Gastrocnemius medialis (tissue), 4 donors: ENCODE results near the gene FAM50A. TPM values are rescaled to one million over a fixed set of nuclear protein-coding genes. Genes with fewer than 3 reads are reported as not detected.

ENCODE experiments used
- ATAC-seq, 2 donors: fragments of 150-250 bp; one replicate each; pipeline ENCODE4 v1.9.1; 2016
- DNase-seq, 2 donors: peaks; one replicate each; pipeline ENCODE4 v3.0.0-alpha.2; 2019
- H3K27ac ChIP-seq, 4 donors: fragments of 200-600 bp; sonication (generic); 1 replicate in 1 of 4; 2 replicates in 3 of 4; pipeline ENCODE4 v1.5.1; 2016 to 2018; ENCODE audit warnings: mild to moderate bottlenecking in 2 of 4, moderate library complexity in 1 of 4
- H3K27me3 ChIP-seq, 3 donors: fragments of 200-600 bp; sonication (generic) in 2 of 3; 1 replicate in 1 of 3; 2 replicates in 2 of 3; pipeline versions ENCODE4 v1.5.1 to v1.6.0; 2016 to 2019; ENCODE audit warnings: mild to moderate bottlenecking in 1 of 3, moderate library complexity in 1 of 3
- H3K36me3 ChIP-seq, 2 donors: fragments of 200-600 bp; sonication (generic) in 1 of 2; one replicate each; pipeline ENCODE4 v1.5.1; 2017 to 2018
- H3K4me1 ChIP-seq, 2 donors: fragments of 200-600 bp; sonication (generic) in 1 of 2; one replicate each; pipeline ENCODE4 v1.5.1; 2016 to 2017; ENCODE audit warnings: mild to moderate bottlenecking in 2 of 2
- H3K4me3 ChIP-seq, 4 donors: fragments of 200-600 bp; sonication (generic) in 3 of 4; 1 replicate in 1 of 4; 2 replicates in 3 of 4; pipeline ENCODE4 v1.5.1; 2016 to 2019; ENCODE audit warnings: mild to moderate bottlenecking in 2 of 4
- H3K9me3 ChIP-seq, 3 donors: fragments of 200-600 bp; sonication (generic) in 2 of 3; 1 replicate in 1 of 3; 2 replicates in 2 of 3; pipeline ENCODE4 v1.5.1; 2016 to 2019
- POLR2A ChIP-seq, 2 donors: fragments of 450-650 bp; IDR thresholded peaks; one replicate each; pipeline ENCODE4 v1.6.1; 2017; ENCODE audit warnings: antibody characterized with exemption in 2 of 2, mild to moderate bottlenecking in 2 of 2, moderate library complexity in 2 of 2
- in situ Hi-C, 4 donors: fragments of 200-750 bp; cut with MboI; loops; one replicate each; pipeline versions ENCODE4 v1.15.0 to v1.8.0; 2017; ENCODE audit warnings: low sequenced_read_pairs in 4 of 4
- intact Hi-C: fragments of 100-400 bp; cut with DNase I; formaldehyde crosslinking; loops from one replicate; pipeline ENCODE4 v1.15.1; 2023; ENCODE audit warnings: low total_unique reads
- total RNA-seq, 4 donors: library from RNA; depleted of rRNA; stranded (reverse); fragments of >200 nt; gene quantifications; one replicate each; pipeline versions ENCODE4 v1.1.0 to v1.2.3, GENCODE V29; 2016
- TF ChIP-seq, protein P1 (sequence below), 5 experiments: fragments of 450-650 bp in 3 of 5; fragments of 200-600 bp in 2 of 5; sonication (generic) in 2 of 5; IDR thresholded peaks in 4 of 5; conservative IDR thresholded peaks in 1 of 5; 1 replicate in 4 of 5; 2 replicates in 1 of 5; pipeline ENCODE4 v1.5.1; 2016 to 2019; ENCODE audit warnings: antibody characterized with exemption in 5 of 5, mild to moderate bottlenecking in 3 of 5, moderate library complexity in 3 of 5

Gene FAM50A
- total RNA-seq, 4 donors from 2014 or later, result 30.9 to 55.4 (median 45.3) TPM

DNA sequence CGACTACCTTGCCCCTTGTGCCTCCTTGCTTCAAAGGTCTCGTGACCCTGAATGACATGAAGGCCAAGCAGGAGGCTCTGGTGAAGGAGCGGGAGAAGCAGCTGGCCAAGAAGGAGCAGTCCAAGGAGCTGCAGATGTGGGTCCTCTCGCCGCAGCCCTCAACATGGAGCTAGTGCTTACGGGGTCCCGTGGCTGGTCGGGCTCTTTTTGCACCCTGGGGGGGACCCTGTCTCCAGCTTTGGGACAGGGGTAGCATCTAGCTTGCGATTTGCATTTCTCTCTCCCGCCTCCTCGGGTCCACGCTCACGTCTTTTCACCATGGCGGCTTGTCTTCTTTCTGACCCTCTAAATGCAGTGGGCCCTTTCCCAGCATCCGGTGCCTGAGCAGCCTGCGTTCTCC is 1.8 kb downstream of the FAM50A start:
- Histone ChIP-seq H3K4me1 (peaks cover 4 to 8% of the 10 kb centered on the region in 2 donors), H3K4me3 (no peak overlapping the region), H3K27ac (no peak overlapping the region), H3K27me3 (no peaks in the 10 kb centered on the region), H3K36me3 (peaks cover 0 to 35% of the 10 kb centered on the region in 2 donors), H3K9me3 (no peaks in the 10 kb centered on the region)
- TF ChIP-seq POLR2A (IDR thresholded peaks at IDR 0.05), result no peak
- TF ChIP-seq, protein P1, sequence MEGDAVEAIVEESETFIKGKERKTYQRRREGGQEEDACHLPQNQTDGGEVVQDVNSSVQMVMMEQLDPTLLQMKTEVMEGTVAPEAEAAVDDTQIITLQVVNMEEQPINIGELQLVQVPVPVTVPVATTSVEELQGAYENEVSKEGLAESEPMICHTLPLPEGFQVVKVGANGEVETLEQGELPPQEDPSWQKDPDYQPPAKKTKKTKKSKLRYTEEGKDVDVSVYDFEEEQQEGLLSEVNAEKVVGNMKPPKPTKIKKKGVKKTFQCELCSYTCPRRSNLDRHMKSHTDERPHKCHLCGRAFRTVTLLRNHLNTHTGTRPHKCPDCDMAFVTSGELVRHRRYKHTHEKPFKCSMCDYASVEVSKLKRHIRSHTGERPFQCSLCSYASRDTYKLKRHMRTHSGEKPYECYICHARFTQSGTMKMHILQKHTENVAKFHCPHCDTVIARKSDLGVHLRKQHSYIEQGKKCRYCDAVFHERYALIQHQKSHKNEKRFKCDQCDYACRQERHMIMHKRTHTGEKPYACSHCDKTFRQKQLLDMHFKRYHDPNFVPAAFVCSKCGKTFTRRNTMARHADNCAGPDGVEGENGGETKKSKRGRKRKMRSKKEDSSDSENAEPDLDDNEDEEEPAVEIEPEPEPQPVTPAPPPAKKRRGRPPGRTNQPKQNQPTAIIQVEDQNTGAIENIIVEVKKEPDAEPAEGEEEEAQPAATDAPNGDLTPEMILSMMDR (IDR thresholded peaks at IDR 0.05 in 4 of 5, conservative IDR thresholded peaks at IDR 0.05 in 1 of 5), result no peak
- intact Hi-C loops (no loop called here), in situ Hi-C loops (no loop called here)
- no peak for DNase-seq
- ATAC-seq, result no peak

DNA sequence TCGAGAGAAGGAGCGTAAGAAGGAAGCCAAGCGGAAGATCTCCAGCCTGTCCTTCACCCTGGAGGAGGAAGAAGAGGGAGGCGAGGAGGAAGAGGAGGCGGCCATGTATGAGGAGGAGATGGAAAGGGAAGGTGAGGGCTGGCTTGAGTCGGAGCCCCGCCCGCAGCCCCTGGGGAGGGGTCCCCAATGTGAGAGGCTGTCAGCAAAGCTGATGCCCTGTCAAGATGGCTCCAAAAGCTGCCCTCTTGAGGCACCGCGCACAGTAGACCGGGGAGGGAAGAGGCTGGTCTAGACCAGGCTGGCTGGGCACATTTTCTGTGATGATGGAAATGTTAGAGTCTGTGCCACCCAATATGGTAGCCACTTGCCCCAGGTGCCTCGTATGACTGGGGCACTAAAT is 2.5 kb downstream of the FAM50A start:
- Histone ChIP-seq H3K4me3 (no peak overlapping the region), H3K9me3 (no peaks in the 10 kb centered on the region), H3K27me3 (no peaks in the 10 kb centered on the region), H3K27ac (no peak overlapping the region), H3K36me3 (peaks cover 0 to 31% of the 10 kb centered on the region in 2 donors), H3K4me1 (peaks cover 4 to 8% of the 10 kb centered on the region in 2 donors)
- in situ Hi-C loops (no loop called here), intact Hi-C loops (no loop called here)
- no peak for DNase-seq
- TF ChIP-seq, protein P1 (IDR thresholded peaks at IDR 0.05 in 4 of 5, conservative IDR thresholded peaks at IDR 0.05 in 1 of 5), result no peak
- TF ChIP-seq POLR2A (IDR thresholded peaks at IDR 0.05), result no peak
- no peak for ATAC-seq

DNA sequence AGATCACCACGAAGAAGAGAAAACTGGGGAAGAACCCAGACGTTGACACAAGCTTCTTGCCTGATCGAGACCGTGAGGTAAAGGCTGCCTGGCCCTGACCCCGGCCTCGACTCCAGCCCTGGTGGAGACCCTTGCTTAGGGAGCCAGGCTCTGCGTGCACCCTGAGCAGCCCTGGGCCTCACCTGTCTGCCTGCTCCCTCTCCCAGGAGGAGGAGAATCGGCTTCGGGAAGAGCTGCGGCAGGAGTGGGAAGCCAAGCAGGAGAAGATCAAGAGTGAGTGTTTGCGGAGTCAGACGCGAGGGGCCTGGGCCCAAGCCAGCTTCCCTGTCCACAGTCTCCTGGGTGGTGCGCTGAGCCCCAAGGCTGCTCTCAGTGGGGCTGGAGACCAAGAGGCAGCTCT is 4.5 kb downstream of the FAM50A start:
- no peak overlapping the region for H3K27ac ChIP-seq
- H3K4me1 ChIP-seq, result peaks cover 4 to 6% of the 10 kb centered on the region in 2 donors
- no peak for ATAC-seq
- intact Hi-C loops, result no loop called here
- no peaks in the 10 kb centered on the region for H3K27me3 ChIP-seq
- peaks cover 0 to 27% of the 10 kb centered on the region in 2 donors for H3K36me3 ChIP-seq
- no peak for DNase-seq
- H3K4me3 ChIP-seq, result no peak overlapping the region
- in situ Hi-C loops, result no loop called here
- TF ChIP-seq POLR2A (IDR thresholded peaks at IDR 0.05), result no peak
- TF ChIP-seq, protein P1 (IDR thresholded peaks at IDR 0.05 in 4 of 5, conservative IDR thresholded peaks at IDR 0.05 in 1 of 5), result no peak
- no peaks in the 10 kb centered on the region for H3K9me3 ChIP-seq

DNA sequence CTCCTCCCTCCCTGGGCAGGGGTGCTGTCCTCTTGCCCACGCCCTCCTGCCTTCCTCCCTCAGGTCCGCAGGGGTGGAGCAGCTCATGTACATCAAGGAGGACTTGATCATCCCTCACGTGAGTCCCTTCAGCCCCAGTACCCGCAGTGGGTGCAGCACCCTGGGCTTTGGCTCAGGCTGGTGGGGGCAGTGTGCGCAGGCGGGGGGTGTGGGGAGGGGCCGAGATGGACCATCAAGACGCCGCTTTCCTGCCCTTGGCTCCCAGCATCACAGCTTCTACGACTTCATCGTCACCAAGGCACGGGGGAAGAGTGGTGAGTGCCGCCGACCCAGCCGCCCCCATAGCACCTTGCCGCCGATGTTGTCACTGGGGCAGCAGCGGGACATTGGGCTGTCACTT is 5.7 kb downstream of the FAM50A start:
- H3K4me3 ChIP-seq, result no peak overlapping the region
- no peaks in the 10 kb centered on the region for H3K9me3 ChIP-seq
- DNase-seq (no peak), ATAC-seq (no peak)
- H3K27ac ChIP-seq, result no peak overlapping the region
- H3K27me3 ChIP-seq, result no peaks in the 10 kb centered on the region
- peaks cover 4 to 5% of the 10 kb centered on the region in 2 donors for H3K4me1 ChIP-seq
- in situ Hi-C loops (no loop called here), intact Hi-C loops (no loop called here)
- H3K36me3 ChIP-seq, result peaks cover 0 to 27% of the 10 kb centered on the region in 2 donors
- TF ChIP-seq, protein P1 (IDR thresholded peaks at IDR 0.05 in 4 of 5, conservative IDR thresholded peaks at IDR 0.05 in 1 of 5), result no peak
- TF ChIP-seq POLR2A (IDR thresholded peaks at IDR 0.05), result no peak

DNA sequence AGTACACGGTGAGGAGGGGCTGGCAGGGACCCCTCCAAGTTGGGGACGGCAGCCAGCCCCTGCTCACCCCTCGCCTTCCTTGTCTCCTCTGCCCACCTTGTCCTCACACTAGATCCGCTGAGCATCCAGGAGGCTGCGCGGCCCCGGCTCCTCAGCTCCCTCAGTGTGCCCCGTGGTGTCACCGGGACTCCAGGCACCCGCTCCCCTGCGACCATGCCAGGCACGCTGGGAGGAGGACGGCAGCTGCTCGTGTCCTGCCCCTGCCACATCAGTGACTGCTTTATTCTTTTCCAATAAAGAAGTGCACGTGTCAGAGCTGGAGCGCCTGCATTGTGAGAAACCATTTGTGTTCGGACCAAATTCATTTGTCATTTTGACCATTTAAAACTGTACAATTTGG is 6.4 kb downstream of the FAM50A start:
- TF ChIP-seq, protein P1 (IDR thresholded peaks at IDR 0.05 in 4 of 5, conservative IDR thresholded peaks at IDR 0.05 in 1 of 5), result no peak
- no peak for TF ChIP-seq POLR2A (IDR thresholded peaks at IDR 0.05)
- no peak for ATAC-seq
- no peaks in the 10 kb centered on the region for H3K27me3 ChIP-seq
- intact Hi-C loops (no loop called here), in situ Hi-C loops (no loop called here)
- no peaks in the 10 kb centered on the region for H3K9me3 ChIP-seq
- H3K36me3 ChIP-seq, result peaks cover 0 to 27% of the 10 kb centered on the region in 2 donors
- H3K27ac ChIP-seq, result no peak overlapping the region
- no peak for DNase-seq
- no peak overlapping the region for H3K4me3 ChIP-seq
- peaks cover 0 to under 1% of the 10 kb centered on the region in 2 donors for H3K4me1 ChIP-seq
